SIG-M5 treated with dmso at 0.1 percent for 504 hours (cell line): Measurements from ENCODE around the gene CEMIP.

Experiments used
- DNase-seq: peaks from one replicate; lab custom pipeline; 2025; ENCODE audit not compliant: unreplicated experiment; lab: John Stamatoyannopoulos, UW

Gene CEMIP

GRCh38 chr15:80997692-80998091 is 218.5 kb downstream of the CEMIP start:
- DNase-seq = no peak

DNA sequence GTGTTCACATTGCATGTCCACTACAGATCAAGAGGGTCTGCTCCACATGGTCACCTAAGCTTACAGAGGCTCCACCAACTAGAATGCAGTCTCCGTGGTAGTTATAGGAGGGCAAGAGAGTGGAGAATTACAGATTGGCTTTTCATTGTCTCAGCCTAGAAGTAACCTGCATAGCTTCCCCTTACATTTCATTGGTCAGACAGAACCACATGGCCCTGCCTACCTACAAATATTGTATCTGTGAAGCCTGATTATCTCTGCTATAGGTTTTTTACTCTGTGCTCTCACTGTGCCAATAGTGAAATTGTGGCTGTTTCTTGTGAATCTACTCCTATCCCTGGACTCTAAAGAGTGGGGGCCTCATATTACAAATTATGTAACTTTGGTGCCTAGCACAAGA is 219.1 kb downstream of the CEMIP start:
- no peak for DNase-seq

DNA sequence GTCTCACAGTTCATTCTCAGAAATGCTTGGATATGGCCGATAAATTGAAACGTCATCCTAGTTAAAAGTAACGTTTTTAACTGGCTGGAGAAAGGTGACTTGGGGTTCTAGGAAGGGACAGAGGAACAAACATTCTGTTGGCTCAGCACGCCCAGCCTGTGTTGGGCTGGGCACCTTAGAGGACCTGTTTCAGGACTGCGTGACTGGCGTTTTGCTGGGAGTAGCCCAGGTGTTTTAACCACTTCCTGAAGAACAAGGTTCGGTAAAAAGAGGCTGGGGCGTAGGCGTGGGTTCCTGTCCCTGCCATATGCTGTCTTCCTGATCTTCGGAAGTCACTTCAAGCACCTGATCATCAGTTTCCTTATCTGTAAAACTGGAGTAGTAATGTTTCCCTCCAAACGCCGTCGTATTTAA is 220.5 kb downstream of the CEMIP start:
- DNase-seq = no peak

DNA sequence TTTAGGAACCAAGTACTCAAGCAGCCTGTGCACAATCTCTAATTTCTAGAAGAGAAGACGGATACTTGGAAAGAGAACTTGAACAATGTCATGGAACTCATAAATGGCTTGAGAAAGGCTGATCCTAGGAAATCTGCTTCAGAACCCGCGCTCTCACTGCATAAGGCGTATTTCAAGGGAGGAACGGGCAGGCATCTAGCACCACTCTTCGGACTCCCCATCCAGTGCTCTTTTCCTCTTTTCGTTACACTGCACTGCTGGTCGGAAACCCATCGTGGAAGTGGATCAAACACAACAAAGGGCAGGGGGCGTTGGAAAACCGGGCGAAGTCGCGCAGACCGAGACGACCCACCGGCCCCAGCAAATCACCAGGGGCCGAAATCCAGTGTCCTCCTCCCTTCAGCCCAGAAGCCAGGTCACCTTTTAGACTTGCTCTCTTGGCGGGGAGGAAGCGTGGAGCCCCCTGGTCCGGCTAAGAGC is 221.0 kb downstream of the CEMIP start:
- DNase-seq = no peak

DNA sequence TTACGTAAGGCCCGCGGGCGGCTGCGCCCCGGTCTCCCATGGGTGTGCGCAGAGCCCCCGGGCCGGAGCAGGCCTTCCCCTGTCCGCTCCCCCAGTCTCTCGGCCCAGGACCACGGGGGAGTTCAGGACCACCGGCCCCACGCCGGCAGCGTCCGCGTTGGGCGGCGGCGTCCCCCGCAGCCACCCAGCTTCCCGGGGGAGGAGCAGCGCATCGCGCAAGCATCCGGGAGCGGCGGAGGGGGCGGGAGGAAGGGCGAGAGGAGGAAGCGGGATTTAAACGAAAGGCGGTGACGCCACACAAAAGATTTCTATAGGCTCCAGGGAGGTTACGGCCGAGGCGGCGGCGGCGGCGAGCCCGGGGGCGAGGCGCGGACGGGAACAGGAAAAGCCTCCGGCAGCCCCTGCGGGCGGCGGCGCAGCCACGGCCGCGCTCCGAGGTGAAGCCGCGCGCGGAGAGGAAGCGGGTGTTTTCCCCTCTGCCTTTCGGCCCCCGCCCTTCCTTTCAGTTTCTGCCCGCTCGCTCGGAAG is 221.5 kb downstream of the CEMIP start, which contains the start of gene TLNRD1:
TSS of gene TLNRD1 (plus strand) at position 300 of the 528 bp plus-strand sequence. CDS start 1,349 bp downstream, outside the sequence.
- DNase-seq = peak; percentile 87
